Raji (cell line): ENCODE results near the gene DNAJC5.

Experiments
- POLR2A ChIP-seq: IDR thresholded peaks from 2 replicates; pipeline ENCODE4 v1.6.1; 2011; ENCODE audit warnings: low read depth, low read length, control low read depth; ENCODE audit not compliant: insufficient read depth

DNAJC5 gene

GRCh38 chr20:63958964-63959698 lies 64.2 kb downstream of the DNAJC5 start:
- no peak for TF ChIP-seq POLR2A

DNA sequence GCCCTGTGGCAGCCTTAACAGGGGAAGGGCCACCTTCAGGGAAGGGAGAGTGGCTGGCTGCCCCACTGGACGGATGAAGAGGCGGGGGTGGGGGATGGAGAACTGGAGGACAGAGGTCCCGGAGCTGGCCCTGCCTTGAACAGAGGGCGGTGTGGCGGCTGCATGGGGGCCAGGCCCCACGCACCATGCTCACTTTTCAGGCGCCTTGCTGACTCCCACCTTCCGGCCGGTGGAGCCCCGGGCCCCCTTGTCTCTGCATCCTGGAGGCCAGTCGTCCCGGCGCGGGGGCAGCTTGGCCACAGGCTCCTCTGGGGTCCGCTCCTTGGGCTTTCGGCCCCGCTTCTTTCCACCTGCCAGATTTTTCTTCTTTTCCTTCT lies 64.8 kb downstream of the DNAJC5 start:
- no peak for TF ChIP-seq POLR2A

DNA sequence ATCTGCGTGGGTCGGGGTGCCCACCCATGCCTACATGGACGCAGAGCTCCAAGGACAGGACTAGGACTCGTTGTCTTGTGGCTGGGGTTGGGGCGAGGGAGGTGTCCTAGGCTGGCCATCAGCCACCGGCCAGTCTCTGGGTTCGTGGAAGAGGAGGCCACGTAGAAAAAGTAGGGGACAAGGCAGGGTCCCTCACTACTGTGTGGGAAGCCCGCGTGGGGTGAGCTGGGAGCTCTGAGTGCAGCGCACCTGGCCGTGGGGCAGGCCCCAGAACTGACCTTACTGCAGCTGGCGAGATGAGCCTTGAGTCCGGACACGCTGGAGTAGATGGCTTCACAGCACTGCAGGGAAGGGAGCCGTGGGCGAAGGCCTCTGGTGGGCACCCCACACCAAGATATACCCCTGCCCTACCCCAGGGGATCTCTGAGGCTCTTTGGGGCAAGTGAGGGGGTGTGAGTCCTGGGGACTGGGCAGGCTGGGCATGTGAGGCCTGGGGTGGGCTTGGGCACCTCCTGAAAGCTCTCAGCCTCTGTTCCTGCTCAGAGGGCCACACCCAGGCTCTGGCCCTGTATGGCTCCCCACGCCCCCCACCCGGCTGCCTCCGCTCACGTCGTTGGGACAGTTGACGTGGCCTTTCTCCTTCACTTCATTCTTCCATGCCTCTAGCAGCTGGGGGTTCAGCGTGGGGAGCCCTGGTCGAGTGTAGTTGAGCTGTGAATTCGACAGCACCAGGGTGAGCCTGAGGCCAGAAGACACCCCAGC lies 66.9 kb downstream of the DNAJC5 start:
- TF ChIP-seq POLR2A = no peak

GRCh38 chr20:63962426-63963347 lies 67.8 kb downstream of the DNAJC5 start:
- TF ChIP-seq POLR2A = no peak

- TF ChIP-seq POLR2A = no peak
These were observed 68.4 kb downstream of the DNAJC5 start for GRCh38 chr20:63963348-63963741.

GRCh38 chr20:63963784-63964301 lies 68.9 kb downstream of the DNAJC5 start:
- TF ChIP-seq POLR2A = no peak

- TF ChIP-seq POLR2A = no peak
These were observed 69.5 kb downstream of the DNAJC5 start for GRCh38 chr20:63964412-63964811.

DNA sequence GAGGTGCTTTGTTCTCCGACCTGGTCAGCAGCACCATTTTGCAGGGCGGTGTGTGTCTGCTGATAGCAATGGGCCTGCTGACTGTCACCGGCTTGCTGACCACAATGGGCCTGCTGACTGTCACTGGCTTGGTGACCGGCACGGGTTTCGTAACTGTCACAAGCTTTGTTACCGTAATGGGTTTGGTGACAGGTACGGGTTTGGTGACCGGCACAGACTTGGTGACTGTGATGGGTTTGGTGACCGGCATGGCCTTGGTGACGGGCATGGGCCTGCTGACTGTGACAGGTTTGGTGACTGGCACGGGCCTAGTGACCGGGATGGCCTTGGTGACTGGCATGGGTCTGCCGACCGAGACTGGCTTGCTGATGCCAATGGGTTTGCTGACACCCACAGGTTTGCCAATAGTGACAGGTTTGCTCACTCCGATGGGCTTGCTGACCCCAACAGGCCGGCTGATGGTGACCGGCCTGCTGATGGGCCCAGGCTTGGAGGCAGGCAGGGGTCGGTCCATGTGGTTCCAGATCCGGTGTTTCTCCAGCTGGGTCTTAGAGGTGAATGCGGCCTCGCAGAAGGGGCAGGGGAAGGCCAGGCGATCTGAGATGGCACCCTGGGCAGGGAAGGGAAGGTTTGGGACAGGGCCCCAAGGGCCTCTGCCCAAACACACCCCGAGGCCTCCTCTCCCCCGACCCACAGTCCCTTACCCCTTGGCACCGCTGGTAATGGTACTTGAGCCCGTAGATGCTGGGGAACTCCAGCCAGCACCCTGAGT lies 71.4 kb downstream of the DNAJC5 start:
- no peak for TF ChIP-seq POLR2A

GRCh38 chr20:63966944-63967322 lies 72.0 kb downstream of the DNAJC5 start:
- TF ChIP-seq POLR2A = no peak

DNA sequence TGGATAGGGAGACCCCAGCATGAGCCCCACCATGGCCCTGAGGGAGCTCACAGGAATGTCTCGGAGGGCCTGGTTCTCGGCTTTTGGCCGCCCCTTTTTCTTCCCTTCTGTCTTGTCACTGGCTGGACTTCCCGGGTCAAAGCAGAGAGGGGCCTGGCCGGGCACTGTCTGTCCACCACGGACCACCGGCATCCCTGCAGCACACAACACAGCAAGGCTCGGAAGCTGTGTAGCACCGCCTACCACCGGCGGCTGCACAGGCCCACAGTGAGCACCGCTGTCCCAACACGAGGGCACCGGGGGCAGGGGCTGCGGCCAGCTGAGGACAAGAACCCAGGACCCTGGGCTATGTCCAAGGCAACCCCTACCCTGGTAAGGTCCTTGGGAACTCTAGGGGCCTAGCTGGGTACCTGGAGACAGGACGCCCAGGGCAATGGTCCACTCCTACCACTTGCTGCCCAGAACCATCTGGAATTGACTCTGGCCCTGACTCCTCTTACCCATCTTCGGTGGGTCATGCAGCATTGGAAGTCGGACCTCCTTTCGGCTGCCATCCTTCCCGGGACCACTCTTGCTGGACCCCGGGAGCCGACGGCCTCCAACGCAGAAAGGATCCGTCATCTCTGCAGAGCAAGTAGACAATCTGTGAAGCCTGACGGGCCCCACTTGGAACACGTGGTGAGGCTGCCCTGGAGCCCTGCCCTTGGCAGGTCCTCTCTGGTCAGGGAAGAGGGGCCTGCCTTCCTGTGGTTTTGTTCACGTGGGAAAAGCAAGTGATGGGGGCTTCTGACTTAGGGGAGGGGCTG lies 72.6 kb downstream of the DNAJC5 start:
- TF ChIP-seq POLR2A = no peak

DNA sequence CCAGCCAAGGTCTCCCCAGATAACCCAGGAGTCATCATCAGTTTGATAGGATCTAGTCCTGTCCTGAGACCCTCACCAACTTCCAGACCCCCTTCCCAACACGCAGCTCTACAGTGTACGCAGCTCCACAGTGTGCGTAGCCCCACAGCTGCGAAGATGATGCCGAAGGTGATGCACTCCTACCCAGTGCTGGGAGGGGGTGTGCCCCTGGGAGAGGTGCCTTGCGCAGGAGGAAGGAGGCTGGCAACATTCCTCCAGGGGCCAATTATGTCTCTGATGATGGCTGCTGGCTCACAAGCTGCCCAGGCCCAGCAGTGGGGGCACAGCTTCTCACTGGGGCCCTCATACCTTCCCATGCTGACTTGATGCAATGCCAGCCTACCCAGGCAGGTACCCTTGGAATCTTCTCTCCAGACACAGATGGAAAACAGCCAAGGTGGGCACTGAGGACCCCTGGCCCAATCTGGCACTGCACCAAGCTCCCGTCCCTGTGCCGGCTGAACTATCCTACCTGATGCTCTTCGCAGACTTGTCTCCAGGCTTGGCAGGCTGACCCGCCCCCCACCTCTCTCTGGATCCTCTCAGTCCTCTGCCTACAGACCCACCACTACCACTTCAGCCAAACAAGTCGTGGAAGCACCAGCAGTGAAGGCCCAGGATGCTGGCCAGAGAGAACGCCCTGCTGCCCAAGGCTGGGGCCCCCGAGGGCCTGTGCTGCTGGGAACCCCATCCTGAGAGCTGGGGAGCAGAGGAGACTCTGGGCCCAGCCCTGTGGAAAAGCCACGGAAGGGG lies 73.4 kb downstream of the DNAJC5 start:
- TF ChIP-seq POLR2A = no peak

DNA sequence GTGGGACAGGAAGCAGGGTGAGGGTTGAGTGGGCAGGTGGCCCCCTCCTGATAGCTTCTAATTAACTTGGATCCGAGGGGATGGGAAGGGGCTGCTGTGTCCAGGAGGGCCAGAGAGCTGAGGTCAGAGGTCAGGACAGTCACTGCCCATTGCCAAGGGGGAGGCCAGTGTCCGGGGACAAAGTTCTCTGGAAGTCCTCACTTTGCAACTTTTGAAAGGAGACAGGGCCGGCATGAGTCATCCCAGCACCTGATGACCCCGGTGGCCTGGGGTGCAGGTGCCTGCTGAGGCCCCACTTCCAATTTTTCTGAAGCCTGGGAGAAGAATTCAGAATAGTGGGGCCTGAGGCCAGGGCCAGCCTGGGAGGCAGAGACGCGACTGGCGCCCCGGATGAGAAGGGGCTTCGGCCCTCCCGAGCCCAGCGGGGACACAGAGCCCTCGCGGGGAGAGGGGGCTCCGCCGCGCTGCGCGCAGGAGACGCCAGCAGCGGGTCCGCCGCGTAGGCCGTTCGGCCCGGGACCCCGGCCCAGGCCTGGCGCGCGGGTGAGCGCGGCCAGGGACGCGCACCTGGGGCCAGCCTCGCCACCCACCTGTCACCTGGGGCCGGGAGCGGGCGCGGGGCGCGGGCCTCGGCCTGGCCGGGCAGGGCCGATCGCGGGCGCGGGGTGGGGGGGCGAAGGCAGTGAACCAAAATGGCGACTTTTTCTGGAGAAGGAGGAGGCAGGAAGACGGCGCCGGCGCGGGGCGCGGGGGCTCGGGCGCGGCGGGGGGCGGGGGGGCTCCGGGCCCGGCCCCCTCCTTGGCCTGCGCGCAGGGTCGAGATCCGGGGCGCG lies 74.2 kb downstream of the DNAJC5 start:
- no peak for TF ChIP-seq POLR2A
